B cell (primary cell): ENCODE measurements around the gene MIOX.

Experiments
- CTCF ChIP-seq: fragments of 200-600 bp; IDR thresholded peaks from one replicate; pipeline ENCODE4 v1.8.0; 2022; ENCODE audit warnings: antibody characterized with exemption, mild to moderate bottlenecking
- EZH2 ChIP-seq: IDR thresholded peaks from 2 replicates; pipeline ENCODE4 v1.6.1; 2012; ENCODE audit warnings: borderline replicate concordance, low read depth, mild to moderate bottlenecking, moderate library complexity, low read length; ENCODE audit not compliant: insufficient read depth, poor library complexity, severe bottlenecking

GRCh38 chr22:50524676-50525103 is 38.0 kb downstream of the MIOX start:
- no peak for TF ChIP-seq CTCF
- no peak for TF ChIP-seq EZH2
